ENCODE results near the gene ARMH1. TPM values are rescaled to one million over a fixed set of nuclear protein-coding genes. Genes with fewer than 3 reads are reported as not detected.
A peak's percentile ranks its signal among the peaks of the same experiment; 100 is the strongest.

Gene ARMH1
- total RNA-seq, 1 donor from 2014 or later, result 14.5 TPM

DNA sequence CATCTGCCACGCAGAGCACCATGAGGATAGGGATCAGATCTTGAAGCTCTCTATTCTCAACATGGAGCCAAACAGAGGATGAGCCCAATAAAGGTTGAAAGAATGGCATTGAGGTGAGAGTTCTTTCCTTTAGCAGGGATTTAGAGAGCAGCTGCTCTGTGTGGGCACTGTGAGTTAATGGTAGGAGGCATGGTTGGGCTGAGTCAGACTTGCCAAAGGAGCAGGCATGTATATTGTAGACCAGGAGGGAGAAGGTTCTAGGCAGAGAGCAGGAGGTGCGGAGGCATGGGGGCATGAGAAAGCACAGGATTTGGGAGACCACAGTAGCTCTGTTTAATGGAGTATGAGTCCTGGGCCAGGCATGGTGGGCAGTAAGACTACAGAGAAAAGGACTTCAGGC, 32.3 kb upstream of the ARMH1 start:
- ATAC-seq, result no peak
- Histone ChIP-seq H3K36me3 (peaks cover 100% of the 10 kb centered on the region), H3K4me1 (no peaks in the 10 kb centered on the region), H3K27ac (no peak overlapping the region), H3K4me3 (no peak overlapping the region), H3K9me3 (no peaks in the 10 kb centered on the region), H3K27me3 (ENCODE audit: low read depth) (no peaks in the 10 kb centered on the region)
- intact Hi-C loops (cut with DNase I), result no loop called here
- no peak for DNase-seq
- TF ChIP-seq, protein P1, sequence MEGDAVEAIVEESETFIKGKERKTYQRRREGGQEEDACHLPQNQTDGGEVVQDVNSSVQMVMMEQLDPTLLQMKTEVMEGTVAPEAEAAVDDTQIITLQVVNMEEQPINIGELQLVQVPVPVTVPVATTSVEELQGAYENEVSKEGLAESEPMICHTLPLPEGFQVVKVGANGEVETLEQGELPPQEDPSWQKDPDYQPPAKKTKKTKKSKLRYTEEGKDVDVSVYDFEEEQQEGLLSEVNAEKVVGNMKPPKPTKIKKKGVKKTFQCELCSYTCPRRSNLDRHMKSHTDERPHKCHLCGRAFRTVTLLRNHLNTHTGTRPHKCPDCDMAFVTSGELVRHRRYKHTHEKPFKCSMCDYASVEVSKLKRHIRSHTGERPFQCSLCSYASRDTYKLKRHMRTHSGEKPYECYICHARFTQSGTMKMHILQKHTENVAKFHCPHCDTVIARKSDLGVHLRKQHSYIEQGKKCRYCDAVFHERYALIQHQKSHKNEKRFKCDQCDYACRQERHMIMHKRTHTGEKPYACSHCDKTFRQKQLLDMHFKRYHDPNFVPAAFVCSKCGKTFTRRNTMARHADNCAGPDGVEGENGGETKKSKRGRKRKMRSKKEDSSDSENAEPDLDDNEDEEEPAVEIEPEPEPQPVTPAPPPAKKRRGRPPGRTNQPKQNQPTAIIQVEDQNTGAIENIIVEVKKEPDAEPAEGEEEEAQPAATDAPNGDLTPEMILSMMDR (IDR thresholded peaks at IDR 0.05), result no peak

DNA sequence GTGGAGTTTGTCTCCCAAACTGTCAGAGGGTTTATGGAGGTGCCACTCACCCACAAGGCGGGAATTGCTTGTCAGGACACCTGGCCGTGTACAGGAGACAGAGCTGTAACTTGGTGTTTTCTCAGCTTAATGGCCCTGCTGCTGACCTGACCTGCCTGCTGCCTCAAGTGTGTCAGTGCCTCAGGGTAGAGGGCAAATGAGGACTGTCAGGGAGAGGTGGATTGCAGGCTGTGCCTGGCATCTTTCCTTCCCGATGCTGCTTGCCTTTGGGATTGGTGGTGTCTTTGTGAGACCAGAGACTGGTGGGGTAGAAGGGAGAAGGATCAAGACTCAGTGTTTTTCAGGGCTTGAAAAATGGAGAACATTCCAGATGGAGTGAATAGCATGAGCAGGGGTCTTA, 31.6 kb upstream of the ARMH1 start:
- Histone ChIP-seq H3K9me3 (no peaks in the 10 kb centered on the region), H3K4me3 (no peak overlapping the region), H3K27me3 (ENCODE audit: low read depth) (no peaks in the 10 kb centered on the region), H3K27ac (no peak overlapping the region), H3K36me3 (peaks cover 100% of the 10 kb centered on the region), H3K4me1 (no peaks in the 10 kb centered on the region)
- TF ChIP-seq, protein P1 (IDR thresholded peaks at IDR 0.05), result no peak
- no peak for DNase-seq
- no peak for ATAC-seq
- intact Hi-C loops (cut with DNase I), result no loop called here

DNA sequence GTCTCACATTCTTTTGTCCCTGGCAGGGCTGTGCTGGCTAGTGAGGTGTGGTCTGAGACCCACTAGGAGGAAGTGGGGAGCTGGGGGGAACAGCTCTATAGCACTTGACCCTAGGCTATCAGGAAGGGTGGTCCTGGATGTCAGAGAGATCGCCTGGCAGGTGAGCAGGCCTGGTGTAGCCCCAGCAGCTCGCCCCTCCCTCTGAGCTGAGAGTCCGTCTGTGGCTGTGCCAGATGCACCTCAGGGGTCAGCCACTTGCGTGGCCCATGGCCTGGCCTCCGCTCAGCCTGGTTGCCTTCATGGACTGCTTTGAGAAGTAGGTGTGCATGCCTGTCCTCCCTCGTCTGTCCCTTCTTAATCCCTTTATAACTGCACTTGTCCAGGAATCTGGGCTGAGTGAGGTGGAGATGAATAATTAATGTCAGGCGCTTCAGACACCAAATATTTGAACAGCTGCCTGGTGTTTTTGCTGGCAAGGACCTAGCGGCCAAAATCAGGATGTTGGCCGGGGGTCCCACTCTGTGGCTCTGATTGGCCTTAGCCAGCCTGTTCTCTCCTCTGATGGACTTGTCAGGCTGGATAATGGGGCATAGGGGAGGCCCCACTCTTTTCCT, 30.7 kb upstream of the ARMH1 start:
- H3K27ac ChIP-seq, result no peak overlapping the region
- H3K9me3 ChIP-seq, result no peaks in the 10 kb centered on the region
- no peak for DNase-seq
- no peak for ATAC-seq
- no peak overlapping the region for H3K4me3 ChIP-seq
- TF ChIP-seq, protein P1 (IDR thresholded peaks at IDR 0.05), result no peak
- peaks cover 100% of the 10 kb centered on the region for H3K36me3 ChIP-seq
- no peaks in the 10 kb centered on the region for H3K27me3 ChIP-seq (ENCODE audit: low read depth)
- intact Hi-C loops (cut with DNase I), result no loop called here
- H3K4me1 ChIP-seq, result no peaks in the 10 kb centered on the region

DNA sequence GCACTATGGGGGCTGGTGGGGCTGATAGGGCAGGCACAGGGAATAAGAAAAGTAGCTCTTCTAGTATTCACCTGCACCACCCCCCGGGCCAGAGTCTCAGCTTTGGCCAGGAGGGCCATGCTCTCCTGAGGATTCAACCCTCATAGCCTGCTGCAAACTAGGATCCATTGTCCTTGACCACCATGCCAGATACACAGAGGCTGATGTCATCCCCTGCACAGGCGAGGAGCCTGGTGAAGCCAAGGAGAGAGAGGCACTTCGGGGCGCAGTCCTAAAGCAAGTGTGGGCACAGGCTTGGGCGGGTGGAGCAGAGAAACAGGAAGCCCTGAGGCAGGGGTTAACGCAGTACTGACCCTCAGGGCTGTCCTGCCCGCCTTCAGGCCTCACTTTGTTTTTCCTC, 29.7 kb upstream of the ARMH1 start:
- DNase-seq (no peak), ATAC-seq (no peak)
- Histone ChIP-seq H3K9me3 (no peaks in the 10 kb centered on the region), H3K27ac (no peak overlapping the region), H3K4me1 (no peaks in the 10 kb centered on the region), H3K27me3 (ENCODE audit: low read depth) (no peaks in the 10 kb centered on the region), H3K4me3 (no peak overlapping the region), H3K36me3 (peaks cover 100% of the 10 kb centered on the region)
- intact Hi-C loops (cut with DNase I), result no loop called here
- TF ChIP-seq, protein P1 (IDR thresholded peaks at IDR 0.05), result no peak

DNA sequence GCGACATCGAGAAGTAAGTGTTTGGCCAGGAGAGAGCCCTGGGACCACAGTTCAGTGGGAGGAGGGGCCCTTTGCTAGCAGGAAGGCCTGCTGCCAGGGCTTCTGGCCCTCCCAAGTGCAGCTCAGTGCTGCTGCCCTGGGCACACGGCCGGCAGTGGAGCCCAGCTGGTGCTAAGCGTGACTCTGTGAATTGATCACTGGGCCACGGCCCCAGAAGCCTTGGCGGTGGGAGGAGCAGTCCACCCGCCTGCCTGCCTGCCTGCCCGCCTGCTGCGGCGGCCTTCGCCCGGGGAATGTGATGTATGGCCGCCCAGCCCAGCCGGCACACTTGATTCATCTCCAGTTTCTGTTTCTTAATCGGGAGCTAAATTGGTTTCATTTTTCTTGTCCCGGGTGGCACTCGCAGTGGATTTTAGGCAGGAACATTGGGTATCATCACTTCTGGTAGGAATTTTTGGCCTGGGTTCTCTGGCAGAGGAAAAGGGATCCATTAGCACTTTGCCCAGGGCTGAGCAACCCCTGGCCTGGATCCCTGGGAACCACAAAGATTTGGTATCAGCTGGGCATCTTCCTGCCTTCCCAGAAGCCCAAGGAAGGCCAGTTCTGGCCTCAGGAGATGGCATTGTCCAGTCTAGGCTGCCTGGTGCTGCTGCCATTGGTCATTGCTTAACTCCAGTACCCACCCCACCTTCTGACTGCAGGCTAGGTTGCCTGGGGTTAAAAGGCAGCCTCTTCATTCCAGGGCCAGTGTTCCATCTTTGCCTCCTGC, 28.9 kb upstream of the ARMH1 start:
- DNase-seq (no peak), ATAC-seq (peak; percentile 37 to 41)
- intact Hi-C loops (cut with DNase I), result no loop called here
- H3K4me3 ChIP-seq, result no peak overlapping the region
- peak overlapping the region; percentile 20 for H3K27ac ChIP-seq
- no peaks in the 10 kb centered on the region for H3K9me3 ChIP-seq
- no peaks in the 10 kb centered on the region for H3K27me3 ChIP-seq (ENCODE audit: low read depth)
- H3K4me1 ChIP-seq, result no peaks in the 10 kb centered on the region
- TF ChIP-seq, protein P1 (IDR thresholded peaks at IDR 0.05), result no peak
- H3K36me3 ChIP-seq, result peaks cover 100% of the 10 kb centered on the region

Measured in lower lobe of right lung (tissue), 2 donors.